ENCODE measurements around the gene UBE2L5. TPM values are rescaled to one million over a fixed set of nuclear protein-coding genes. Genes with fewer than 3 reads are reported as not detected.

Gene UBE2L5
- total and polyA plus RNA-seq, 2 donors (not counting 3 experiments of a cell fraction or from before 2014, with no cell fraction given) = not detected

- no peaks in the 10 kb centered on the region for H3K4me1 ChIP-seq (ENCODE audit: control insufficient read depth, extremely low read depth, insufficient read depth, low read length)
- no peak overlapping the region for H3K9ac ChIP-seq (replicated peaks; ENCODE audit: extremely low read depth, insufficient read depth, low read length)
- ChIA-PET POLR2A (no interaction called here), CTCF (no interaction called here)
- H3K27me3 ChIP-seq (ENCODE audit: control insufficient read depth in 2 of 2, insufficient read depth in 2 of 2, low read length in 2 of 2) = peaks cover 5 to 6% of the 10 kb centered on the region in 2 experiments
- no peak overlapping the region for H3K4me3 ChIP-seq (replicated peaks in 1 of 3; ENCODE audit: insufficient read depth in 1 of 3, low read depth in 1 of 3, low read length in 3 of 3)
- H3K79me2 ChIP-seq (ENCODE audit: control insufficient read depth, insufficient read depth, low read length) = no peaks in the 10 kb centered on the region
- no peak overlapping the region for H2AFZ ChIP-seq (ENCODE audit: low read depth, low read length)
- H3K9me3 ChIP-seq (replicated peaks; ENCODE audit: control insufficient read depth, insufficient read depth, low read length) = no peaks in the 10 kb centered on the region
- H3K27ac ChIP-seq (ENCODE audit: insufficient read depth, low read depth, low read length) = no peak overlapping the region
- H3K36me3 ChIP-seq (ENCODE audit: control insufficient read depth in 2 of 2, extremely low read depth in 1 of 2, insufficient read depth in 2 of 2, low read length in 2 of 2) = no peaks in the 10 kb centered on the region
- BruUV-seq (replicated peaks) = no TSS peak
- H3K9me1 ChIP-seq (replicated peaks; ENCODE audit: control insufficient read depth, extremely low read depth, insufficient read depth, low read length) = no peaks in the 10 kb centered on the region
- TF ChIP-seq GATA2 (IDR thresholded peaks at IDR 0.05; ENCODE audit: insufficient read depth, insufficient read length, low read depth, low read length) = no peak
- no peak for TF ChIP-seq MYC (IDR thresholded peaks at IDR 0.05; ENCODE audit: low read depth, low read length)
- TF ChIP-seq FOS (IDR thresholded peaks at IDR 0.05; ENCODE audit: borderline replicate concordance, insufficient read depth, low read length) = no peak
- TF ChIP-seq MAX (IDR thresholded peaks at IDR 0.05; ENCODE audit: insufficient read depth, insufficient read length) = no peak
- TF ChIP-seq POLR2A (IDR thresholded peaks at IDR 0.05; ENCODE audit: low read depth, low read length) = no peak
- no peak for TF ChIP-seq POLR2AphosphoS5 (IDR thresholded peaks at IDR 0.05; ENCODE audit: insufficient read depth, low read depth, low read length)
- no peak for TF ChIP-seq EZH2 (IDR thresholded peaks at IDR 0.05; ENCODE audit: borderline replicate concordance, low read depth, low read length, severe bottlenecking)
- H4K20me1 ChIP-seq (replicated peaks; ENCODE audit: control insufficient read depth, extremely low read depth, insufficient read depth, low read length) = no peaks in the 10 kb centered on the region
- intact Hi-C loops (cut with micrococcal nuclease) (no loop called here), dilution Hi-C loops (cut with MboI; ENCODE audit: extremely low pct_ligation_motif_present, low sequenced_read_pairs) (no loop called here)
- no peak overlapping the region for H3K4me2 ChIP-seq (ENCODE audit: insufficient read depth, low read length)
- DNase-seq (ENCODE audit: low read depth, low spot score) (no peak), FAIRE-seq (no peak)
Measured at GRCh38 chr13:30438286-30438685, 16.0 kb downstream of the UBE2L5 start.

- no TSS peak for BruUV-seq (replicated peaks)
- dilution Hi-C loops (cut with MboI; ENCODE audit: extremely low pct_ligation_motif_present, low sequenced_read_pairs) (no loop called here), intact Hi-C loops (cut with micrococcal nuclease) (no loop called here)
- ChIA-PET POLR2A (no interaction called here), CTCF (no interaction called here)
- no peak for TF ChIP-seq MAX (IDR thresholded peaks at IDR 0.05; ENCODE audit: insufficient read depth, insufficient read length)
- Histone ChIP-seq H3K9ac (replicated peaks; ENCODE audit: extremely low read depth, insufficient read depth, low read length) (no peak overlapping the region), H3K4me2 (ENCODE audit: insufficient read depth, low read length) (no peak overlapping the region), H2AFZ (ENCODE audit: low read depth, low read length) (no peak overlapping the region), H3K36me3 (ENCODE audit: control insufficient read depth in 2 of 2, extremely low read depth in 1 of 2, insufficient read depth in 2 of 2, low read length in 2 of 2) (no peaks in the 10 kb centered on the region), H3K27ac (ENCODE audit: insufficient read depth, low read depth, low read length) (no peak overlapping the region), H3K4me3 (replicated peaks in 1 of 3; ENCODE audit: insufficient read depth in 1 of 3, low read depth in 1 of 3, low read length in 3 of 3) (no peak overlapping the region), H3K9me3 (replicated peaks; ENCODE audit: control insufficient read depth, insufficient read depth, low read length) (no peaks in the 10 kb centered on the region), H3K9me1 (replicated peaks; ENCODE audit: control insufficient read depth, extremely low read depth, insufficient read depth, low read length) (no peaks in the 10 kb centered on the region), H4K20me1 (replicated peaks; ENCODE audit: control insufficient read depth, extremely low read depth, insufficient read depth, low read length) (no peaks in the 10 kb centered on the region), H3K4me1 (ENCODE audit: control insufficient read depth, extremely low read depth, insufficient read depth, low read length) (peaks cover 7% of the 10 kb centered on the region), H3K79me2 (ENCODE audit: control insufficient read depth, insufficient read depth, low read length) (no peaks in the 10 kb centered on the region), H3K27me3 (ENCODE audit: control insufficient read depth in 2 of 2, insufficient read depth in 2 of 2, low read length in 2 of 2) (peaks cover 3 to 5% of the 10 kb centered on the region in 2 experiments)
- DNase-seq (ENCODE audit: low read depth, low spot score) (no peak), FAIRE-seq (no peak)
Measured at GRCh38 chr13:30440910-30441703, 18.8 kb downstream of the UBE2L5 start.

All from endothelial cell of umbilical vein (primary cell).